Tibial nerve (tissue), 3 donors: ENCODE data around the gene RSBN1.

Experiments used
- POLR2A ChIP-seq, 2 donors: fragments of 450-650 bp; IDR thresholded peaks; one replicate each; pipeline ENCODE4 v1.6.1; 2017; ENCODE audit warnings: antibody characterized with exemption in 2 of 2, mild to moderate bottlenecking in 2 of 2, moderate library complexity in 2 of 2
- TF ChIP-seq, protein P1 (sequence below), 5 experiments: fragments of 200-600 bp in 3 of 5; fragments of 450-650 bp in 2 of 5; sonication (generic) in 3 of 5; IDR thresholded peaks; one replicate each; pipeline ENCODE4 v1.5.1; 2016 to 2019; ENCODE audit warnings: antibody characterized with exemption in 5 of 5, mild to moderate bottlenecking in 3 of 5, moderate library complexity in 2 of 5

DNA sequence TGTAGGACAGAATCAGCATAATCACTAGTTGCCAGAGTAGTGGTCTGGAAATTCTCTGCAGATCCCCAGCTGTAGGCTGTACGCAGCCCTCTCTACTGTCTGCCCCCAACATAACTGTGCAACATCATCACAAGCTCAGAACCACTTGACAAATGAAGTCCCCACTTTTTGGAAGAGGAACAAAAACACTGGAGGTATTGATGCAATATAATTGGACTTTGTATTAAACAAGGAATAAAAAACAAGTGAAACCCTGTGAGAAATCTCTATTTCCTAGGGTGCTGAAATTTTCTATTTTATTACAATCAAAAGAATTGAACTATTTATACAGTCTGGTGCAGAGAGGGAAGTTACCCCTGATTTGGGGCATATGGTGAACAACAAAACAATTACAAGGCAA lies 68.2 kb downstream of the RSBN1 start:
- TF ChIP-seq, protein P1, sequence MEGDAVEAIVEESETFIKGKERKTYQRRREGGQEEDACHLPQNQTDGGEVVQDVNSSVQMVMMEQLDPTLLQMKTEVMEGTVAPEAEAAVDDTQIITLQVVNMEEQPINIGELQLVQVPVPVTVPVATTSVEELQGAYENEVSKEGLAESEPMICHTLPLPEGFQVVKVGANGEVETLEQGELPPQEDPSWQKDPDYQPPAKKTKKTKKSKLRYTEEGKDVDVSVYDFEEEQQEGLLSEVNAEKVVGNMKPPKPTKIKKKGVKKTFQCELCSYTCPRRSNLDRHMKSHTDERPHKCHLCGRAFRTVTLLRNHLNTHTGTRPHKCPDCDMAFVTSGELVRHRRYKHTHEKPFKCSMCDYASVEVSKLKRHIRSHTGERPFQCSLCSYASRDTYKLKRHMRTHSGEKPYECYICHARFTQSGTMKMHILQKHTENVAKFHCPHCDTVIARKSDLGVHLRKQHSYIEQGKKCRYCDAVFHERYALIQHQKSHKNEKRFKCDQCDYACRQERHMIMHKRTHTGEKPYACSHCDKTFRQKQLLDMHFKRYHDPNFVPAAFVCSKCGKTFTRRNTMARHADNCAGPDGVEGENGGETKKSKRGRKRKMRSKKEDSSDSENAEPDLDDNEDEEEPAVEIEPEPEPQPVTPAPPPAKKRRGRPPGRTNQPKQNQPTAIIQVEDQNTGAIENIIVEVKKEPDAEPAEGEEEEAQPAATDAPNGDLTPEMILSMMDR (IDR thresholded peaks at IDR 0.05), result no peak
- no peak for TF ChIP-seq POLR2A (IDR thresholded peaks at IDR 0.05)
